ENCODE data around the gene GYS1.

DNA sequence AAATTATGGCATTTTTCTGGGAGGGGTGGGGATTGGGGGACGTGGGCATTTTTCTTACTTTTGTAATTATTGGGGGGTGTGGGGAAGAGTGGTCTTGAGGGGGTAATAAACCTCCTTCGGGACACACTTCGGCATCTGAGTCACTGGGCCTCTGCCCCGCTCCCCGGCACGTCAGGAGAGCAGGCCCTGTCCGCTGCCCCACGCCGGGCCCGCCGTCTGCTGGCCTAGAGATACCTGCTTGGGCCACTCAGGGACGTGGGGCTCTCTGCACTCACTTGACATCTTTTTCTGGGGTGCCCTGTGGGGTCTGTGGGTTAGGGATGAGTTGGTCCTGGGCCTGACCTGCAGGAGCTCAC, 31.5 kb downstream of the GYS1 start:
- TF ChIP-seq POLR2A (IDR thresholded peaks at IDR 0.05) = no peak
- TF ChIP-seq, protein P1, sequence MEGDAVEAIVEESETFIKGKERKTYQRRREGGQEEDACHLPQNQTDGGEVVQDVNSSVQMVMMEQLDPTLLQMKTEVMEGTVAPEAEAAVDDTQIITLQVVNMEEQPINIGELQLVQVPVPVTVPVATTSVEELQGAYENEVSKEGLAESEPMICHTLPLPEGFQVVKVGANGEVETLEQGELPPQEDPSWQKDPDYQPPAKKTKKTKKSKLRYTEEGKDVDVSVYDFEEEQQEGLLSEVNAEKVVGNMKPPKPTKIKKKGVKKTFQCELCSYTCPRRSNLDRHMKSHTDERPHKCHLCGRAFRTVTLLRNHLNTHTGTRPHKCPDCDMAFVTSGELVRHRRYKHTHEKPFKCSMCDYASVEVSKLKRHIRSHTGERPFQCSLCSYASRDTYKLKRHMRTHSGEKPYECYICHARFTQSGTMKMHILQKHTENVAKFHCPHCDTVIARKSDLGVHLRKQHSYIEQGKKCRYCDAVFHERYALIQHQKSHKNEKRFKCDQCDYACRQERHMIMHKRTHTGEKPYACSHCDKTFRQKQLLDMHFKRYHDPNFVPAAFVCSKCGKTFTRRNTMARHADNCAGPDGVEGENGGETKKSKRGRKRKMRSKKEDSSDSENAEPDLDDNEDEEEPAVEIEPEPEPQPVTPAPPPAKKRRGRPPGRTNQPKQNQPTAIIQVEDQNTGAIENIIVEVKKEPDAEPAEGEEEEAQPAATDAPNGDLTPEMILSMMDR (IDR thresholded peaks at IDR 0.05) = no peak
